Stimulated activated CD4-positive, alpha-beta T cell treated with anti-CD3 and anti-CD28 coated beads, TNF-alpha, amount 100 ng/mL, for 1 hour (primary cell): Measurements from ENCODE around the gene NAA60.

ENCODE experiments used
- DNase-seq, 3 donors: peaks; one replicate each; pipeline ENCODE4 v3.0.0-alpha.2; 2020; ENCODE audit warnings: low read depth in 3 of 3, low spot score in 1 of 3

NAA60 gene

GRCh38 chr16:3503523-3503922 lies 60.0 kb downstream of the NAA60 start:
- DNase-seq: peak in 2 of 3 donors; percentile 15 to 27

- no peak for DNase-seq
Observed at GRCh38 chr16:3508736-3509135, 65.3 kb downstream of the NAA60 start.

- peak; percentile 21 to 61 (median 55) for DNase-seq
Observed at GRCh38 chr16:3509470-3509928, 66.0 kb downstream of the NAA60 start.

- no peak for DNase-seq
Observed at GRCh38 chr16:3510416-3510815, 66.9 kb downstream of the NAA60 start.

- no peak for DNase-seq
Observed at GRCh38 chr16:3511286-3512180, 68.1 kb downstream of the NAA60 start.

- no peak for DNase-seq
Observed at GRCh38 chr16:3513892-3514583, 70.6 kb downstream of the NAA60 start.

- no peak for DNase-seq
Observed at GRCh38 chr16:3514621-3515020, 71.1 kb downstream of the NAA60 start.

GRCh38 chr16:3515897-3516296 lies 72.4 kb downstream of the NAA60 start:
- no peak for DNase-seq

- DNase-seq: no peak
Observed at GRCh38 chr16:3518292-3518985, 75.0 kb downstream of the NAA60 start.

- no peak for DNase-seq
Observed at GRCh38 chr16:3518986-3519348, 75.5 kb downstream of the NAA60 start.

- no peak for DNase-seq
Observed at GRCh38 chr16:3519581-3519980, 76.1 kb downstream of the NAA60 start.

- no peak for DNase-seq
Observed at GRCh38 chr16:3520413-3520812, 76.9 kb downstream of the NAA60 start.

GRCh38 chr16:3520841-3521240 lies 77.4 kb downstream of the NAA60 start:
- no peak for DNase-seq

GRCh38 chr16:3523281-3523680 lies 79.8 kb downstream of the NAA60 start:
- DNase-seq: no peak

GRCh38 chr16:3525951-3526350 lies 82.5 kb downstream of the NAA60 start:
- no peak for DNase-seq

- peak in 1 of 3 donors; percentile 32 for DNase-seq
Observed at GRCh38 chr16:3527216-3527829, 83.8 kb downstream of the NAA60 start.

GRCh38 chr16:3528406-3528805 lies 84.9 kb downstream of the NAA60 start:
- no peak for DNase-seq

- no peak for DNase-seq
Observed at GRCh38 chr16:3529175-3529574, 85.7 kb downstream of the NAA60 start.

- no peak for DNase-seq
Observed at GRCh38 chr16:3530371-3530914, 87.0 kb downstream of the NAA60 start.

- no peak for DNase-seq
Observed at GRCh38 chr16:3532741-3533140, 89.3 kb downstream of the NAA60 start.

- DNase-seq: no peak
Observed at GRCh38 chr16:3534126-3534525, 90.6 kb downstream of the NAA60 start.
